Mesendoderm (in vitro differentiated cells): ENCODE measurements around the gene CHCHD10.
"Not testable (repeated sequence)": the region's sequence is repeated elsewhere in the genome, so short reads cannot be mapped to it uniquely, and the experiment has no call there.

ENCODE experiments used
- DNase-seq: peaks from one replicate; pipeline ENCODE4 v3.0.0; 2013
- H2AK5ac ChIP-seq: 2 replicates; pipeline ENCODE4 v1.6.1; 2013; ENCODE audit warnings: low read length, inconsistent platforms
- H2BK120ac ChIP-seq: 2 replicates; pipeline ENCODE4 v1.6.1; 2013; ENCODE audit warnings: low read depth, mild to moderate bottlenecking, low read length, moderate library complexity, mixed read lengths
- H2BK15ac ChIP-seq: replicated peaks from 2 replicates; pipeline ENCODE4 v1.6.1; 2013; ENCODE audit warnings: low read depth, mild to moderate bottlenecking, moderate library complexity
- H2BK5ac ChIP-seq: 2 replicates; pipeline ENCODE4 v1.6.1; 2013; ENCODE audit warnings: low read length, inconsistent platforms
- H3K18ac ChIP-seq: 2 replicates; pipeline ENCODE4 v1.6.1; 2013; ENCODE audit warnings: mild to moderate bottlenecking, low read length, mixed read lengths
- H3K23ac ChIP-seq: one replicate; pipeline ENCODE4 v1.6.1; 2013; ENCODE audit warnings: low read length
- H3K27ac ChIP-seq: 2 replicates; pipeline ENCODE4 v1.5.1; 2013; ENCODE audit warnings: low read depth, mild to moderate bottlenecking, inconsistent platforms, low read length, moderate library complexity
- H3K27me3 ChIP-seq: 2 replicates; pipeline ENCODE4 v1.6.1; 2013; ENCODE audit warnings: low read length, control low read depth, mild to moderate bottlenecking, inconsistent platforms; ENCODE audit not compliant: insufficient read depth, poor library complexity
- H3K36me3 ChIP-seq: 2 replicates; pipeline ENCODE4 v1.6.1; 2013; ENCODE audit warnings: low read length, inconsistent platforms; ENCODE audit not compliant: control insufficient read depth, insufficient read depth
- H3K4ac ChIP-seq: one replicate; pipeline ENCODE4 v1.6.1; 2013; ENCODE audit warnings: low read depth, mild to moderate bottlenecking, low read length, moderate library complexity
- H3K4me1 ChIP-seq: 2 replicates; pipeline ENCODE4 v1.6.1; 2013; ENCODE audit warnings: low read depth, low read length, inconsistent platforms; ENCODE audit not compliant: control insufficient read depth
- H3K4me2 ChIP-seq: 2 replicates; pipeline ENCODE4 v1.6.1; 2013; ENCODE audit warnings: low read length
- H3K4me3 ChIP-seq: 2 replicates; pipeline ENCODE4 v1.5.1; 2013; ENCODE audit warnings: mild to moderate bottlenecking, low read length
- H3K56ac ChIP-seq: one replicate; pipeline ENCODE4 v1.6.1; 2013; ENCODE audit warnings: low read length
- H3K79me1 ChIP-seq: 2 replicates; pipeline ENCODE4 v1.6.1; 2013; ENCODE audit warnings: low read length, inconsistent platforms
- H3K79me2 ChIP-seq: 2 replicates; pipeline ENCODE4 v1.6.1; 2013; ENCODE audit warnings: mild to moderate bottlenecking, low read length; ENCODE audit not compliant: control insufficient read depth, insufficient read depth
- H3K9ac ChIP-seq: 2 replicates; pipeline ENCODE4 v1.6.1; 2013; ENCODE audit warnings: low read length, inconsistent platforms
- H4K5ac ChIP-seq: one replicate; pipeline ENCODE4 v1.6.1; 2013; ENCODE audit warnings: low read length
- H4K8ac ChIP-seq: one replicate; pipeline ENCODE4 v1.6.1; 2013; ENCODE audit warnings: low read depth, mild to moderate bottlenecking, control low read depth, low read length, moderate library complexity
- WGBS: extraction: QIAGEN DNeasy Blood & Tissue Kit; methylation state at CpG from one replicate; pipeline ENCODE4 v1.1.7; 2013; ENCODE audit warnings: low lambda C conversion rate, missing lambda C conversion rate; ENCODE audit not compliant: insufficient coverage; ENCODE audit errors: extremely low coverage; 5-methylcytosine and 5-hydroxymethylcytosine counted together

The CHCHD10 gene

DNA sequence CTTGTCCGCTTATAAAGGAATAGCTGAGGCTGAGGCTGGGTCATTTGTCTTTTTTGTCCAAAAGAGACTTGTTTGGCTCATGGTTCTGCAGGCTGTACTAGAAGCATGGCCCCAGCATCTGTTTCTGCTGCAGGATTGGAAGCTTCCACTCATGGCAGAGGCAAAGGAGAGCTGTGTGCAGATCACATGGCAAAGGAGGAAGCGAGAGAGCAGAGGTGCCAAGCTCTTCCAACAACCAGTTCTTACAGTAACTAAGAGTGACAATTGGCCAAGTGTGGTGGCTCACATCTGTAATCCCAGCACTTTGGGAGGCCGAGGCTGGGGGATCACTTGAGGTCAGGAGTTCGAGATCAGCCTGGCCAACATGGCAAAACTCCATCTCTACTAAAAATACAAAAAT, 39.7 kb downstream of the CHCHD10 start:
- H2BK5ac ChIP-seq, DNase-seq, H3K79me1 ChIP-seq, H3K56ac ChIP-seq, H2BK15ac ChIP-seq, H3K27me3 ChIP-seq, H3K36me3 ChIP-seq, H3K4ac ChIP-seq, H2AK5ac ChIP-seq, H3K4me1 ChIP-seq, H4K5ac ChIP-seq, H3K23ac ChIP-seq, H3K79me2 ChIP-seq, H3K9ac ChIP-seq, H3K18ac ChIP-seq, H3K4me2 ChIP-seq, H3K27ac ChIP-seq, H4K8ac ChIP-seq, H3K4me3 ChIP-seq, H2BK120ac ChIP-seq: not testable (repeated sequence)
- WGBS: no CpG with 5 or more reads among the region's 4 CpGs

DNA sequence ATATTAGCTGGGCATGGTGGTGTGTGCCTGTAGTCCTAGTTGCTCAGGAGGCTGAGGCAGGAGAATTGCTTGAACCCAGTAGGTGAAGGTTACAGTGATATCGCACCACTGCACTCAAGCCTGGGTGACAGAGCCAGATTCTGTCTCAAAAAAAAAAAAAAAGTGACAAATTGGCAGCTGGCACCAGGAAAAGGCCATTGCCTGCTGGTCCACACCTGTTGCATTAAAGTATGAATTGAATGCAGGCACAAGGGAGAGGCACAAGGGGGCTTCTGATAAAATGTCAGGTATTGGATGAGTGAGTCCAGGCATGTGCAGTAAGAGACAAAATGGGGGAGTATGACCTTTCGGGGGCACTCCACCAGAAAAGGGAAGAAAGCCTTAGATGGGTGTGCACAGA, 45.0 kb downstream of the CHCHD10 start:
- H2AK5ac ChIP-seq: no peak overlapping the region
- no peak overlapping the region for H2BK15ac ChIP-seq
- no peak overlapping the region for H3K4me2 ChIP-seq
- no peak overlapping the region for H3K9ac ChIP-seq
- H3K4ac ChIP-seq: no peak overlapping the region
- H3K56ac ChIP-seq: no peak overlapping the region
- no peak overlapping the region for H3K4me3 ChIP-seq
- H2BK5ac ChIP-seq: no peak overlapping the region
- no peak overlapping the region for H3K18ac ChIP-seq
- no peaks in the 10 kb centered on the region for H3K4me1 ChIP-seq
- no peak overlapping the region for H4K8ac ChIP-seq
- no peaks in the 10 kb centered on the region for H3K79me1 ChIP-seq
- H3K36me3 ChIP-seq: no peaks in the 10 kb centered on the region
- H3K79me2 ChIP-seq: no peaks in the 10 kb centered on the region
- H3K27me3 ChIP-seq: no peaks in the 10 kb centered on the region
- no peak for DNase-seq
- no peak overlapping the region for H3K27ac ChIP-seq
- no peak overlapping the region for H2BK120ac ChIP-seq
- H4K5ac ChIP-seq: no peak overlapping the region
- H3K23ac ChIP-seq: no peak overlapping the region
- WGBS: no CpG with 5 or more reads among the region's 2 CpGs

DNA sequence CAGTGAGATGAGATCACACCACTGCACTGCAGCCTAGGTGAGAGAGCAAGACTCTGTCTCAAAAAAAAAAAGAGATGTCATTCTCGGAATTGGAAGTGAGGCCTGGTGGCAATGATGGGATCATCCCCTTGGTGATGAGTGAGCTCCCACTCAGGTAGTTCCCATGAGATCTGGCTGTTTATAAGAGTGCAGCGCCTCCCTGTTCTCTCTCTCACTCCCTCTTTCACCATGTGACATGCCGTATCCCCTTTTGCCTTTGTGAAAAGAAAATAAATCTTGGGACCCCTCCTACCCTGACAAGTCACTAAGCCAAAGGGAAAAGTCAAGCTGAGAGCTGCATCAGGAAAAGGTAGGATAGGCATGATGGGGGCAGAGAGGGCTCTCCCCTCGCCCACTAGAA, 45.6 kb downstream of the CHCHD10 start:
- WGBS: no CpG with 5 or more reads among the region's 4 CpGs

DNA sequence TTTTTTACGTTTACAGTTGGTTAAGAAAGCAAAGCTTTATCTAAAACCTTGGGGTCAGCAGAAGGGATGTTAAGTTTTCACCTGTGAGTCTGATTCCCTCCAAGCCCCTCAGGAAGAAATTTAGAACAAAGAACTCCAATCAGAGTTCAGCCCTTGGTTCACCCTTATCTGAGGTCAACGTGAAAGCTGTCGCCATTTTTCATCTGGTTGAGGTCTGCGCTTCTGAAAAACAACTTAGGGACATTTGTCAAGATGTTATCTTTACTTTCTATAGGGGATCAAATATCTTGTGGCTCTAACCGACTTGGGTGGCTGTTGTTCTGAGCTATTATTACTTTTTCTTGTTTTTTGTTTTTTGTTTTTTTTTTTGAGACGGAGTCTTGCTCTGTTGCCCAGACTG, 46.9 kb downstream of the CHCHD10 start:
- Histone ChIP-seq H2BK120ac (no peak overlapping the region), H2BK5ac (no peak overlapping the region), H2AK5ac (no peak overlapping the region), H3K56ac (no peak overlapping the region), H3K4ac (no peak overlapping the region), H3K79me2 (no peaks in the 10 kb centered on the region), H3K4me2 (no peak overlapping the region), H3K4me3 (no peak overlapping the region), H3K18ac (no peak overlapping the region), H3K23ac (no peak overlapping the region), H3K79me1 (peaks cover 2% of the 10 kb centered on the region), H3K36me3 (no peaks in the 10 kb centered on the region), H3K9ac (no peak overlapping the region), H2BK15ac (no peak overlapping the region), H3K27me3 (no peaks in the 10 kb centered on the region), H4K8ac (no peak overlapping the region), H3K27ac (no peak overlapping the region), H3K4me1 (no peaks in the 10 kb centered on the region), H4K5ac (no peak overlapping the region)
- WGBS: no CpG with 5 or more reads among the region's 6 CpGs
- no peak for DNase-seq

More for the DNA sequence above, 45.6 kb downstream of the CHCHD10 start:
- Histone ChIP-seq H2BK5ac (no peak overlapping the region), H3K36me3 (no peaks in the 10 kb centered on the region), H3K4ac (no peak overlapping the region), H3K9ac (no peak overlapping the region), H2AK5ac (no peak overlapping the region), H4K5ac (no peak overlapping the region), H3K4me2 (no peak overlapping the region), H2BK15ac (no peak overlapping the region), H4K8ac (no peak overlapping the region), H3K27ac (no peak overlapping the region), H3K4me1 (no peaks in the 10 kb centered on the region), H3K23ac (no peak overlapping the region), H3K4me3 (no peak overlapping the region), H3K56ac (no peak overlapping the region), H3K18ac (no peak overlapping the region), H3K27me3 (no peaks in the 10 kb centered on the region), H3K79me1 (no peaks in the 10 kb centered on the region), H3K79me2 (no peaks in the 10 kb centered on the region), H2BK120ac (no peak overlapping the region)
- DNase-seq: no peak

DNA sequence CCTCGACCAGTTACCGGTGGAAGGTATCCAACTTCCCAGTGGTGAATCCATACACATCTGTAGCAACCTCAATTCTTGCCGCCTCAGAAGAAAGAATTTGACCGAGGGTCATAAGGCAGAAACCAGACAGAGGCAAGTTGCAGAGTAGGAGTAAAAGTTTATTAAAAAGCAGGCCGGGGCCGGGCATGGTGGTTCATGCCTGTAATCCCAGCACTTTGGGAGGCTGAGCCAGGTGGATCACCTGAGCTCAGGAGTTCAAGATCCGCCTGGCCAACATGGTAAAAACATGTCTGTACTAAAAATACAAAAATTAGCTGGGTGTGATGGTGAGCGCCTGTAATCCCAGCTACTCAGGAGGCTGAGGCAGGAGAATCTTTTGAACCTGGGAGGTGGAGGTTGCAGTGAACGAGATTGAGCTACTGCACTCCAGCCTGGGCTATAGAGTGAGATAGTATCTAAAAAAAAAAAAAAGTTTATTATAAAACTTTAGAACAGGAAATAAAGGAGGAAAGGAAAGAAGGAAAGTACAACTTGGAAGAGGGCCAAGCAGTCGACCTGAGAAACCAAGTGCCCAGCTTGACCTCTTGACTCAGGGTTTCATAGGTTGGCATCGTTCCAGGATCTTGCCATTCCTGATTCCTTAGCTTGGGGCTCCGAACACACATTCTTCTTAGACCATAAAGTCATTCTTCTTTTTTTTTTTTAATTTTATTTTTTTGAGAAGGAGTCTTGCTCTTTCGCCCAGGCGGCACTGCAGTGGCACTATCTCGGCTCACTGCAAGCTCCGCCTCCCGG, 49.2 kb downstream of the CHCHD10 start:
- H3K23ac ChIP-seq: no peak overlapping the region
- H3K56ac ChIP-seq: no peak overlapping the region
- no peaks in the 10 kb centered on the region for H3K4me1 ChIP-seq
- no peaks in the 10 kb centered on the region for H3K36me3 ChIP-seq
- H2BK15ac ChIP-seq: no peak overlapping the region
- H3K18ac ChIP-seq: no peak overlapping the region
- no CpG with 5 or more reads among the region's 17 CpGs for WGBS
- no peak overlapping the region for H3K4me3 ChIP-seq
- H3K27me3 ChIP-seq: no peaks in the 10 kb centered on the region
- no peak overlapping the region for H3K9ac ChIP-seq
- H3K4ac ChIP-seq: no peak overlapping the region
- no peak overlapping the region for H2AK5ac ChIP-seq
- no peaks in the 10 kb centered on the region for H3K79me2 ChIP-seq
- no peak overlapping the region for H3K27ac ChIP-seq
- H4K8ac ChIP-seq: no peak overlapping the region
- DNase-seq: no peak
- H2BK5ac ChIP-seq: no peak overlapping the region
- H3K79me1 ChIP-seq: peaks cover 2% of the 10 kb centered on the region
- no peak overlapping the region for H3K4me2 ChIP-seq
- H4K5ac ChIP-seq: no peak overlapping the region
- H2BK120ac ChIP-seq: no peak overlapping the region
